Natural killer cell (primary cell): Measurements from ENCODE around the gene NCS1. TPM values are rescaled to one million over a fixed set of nuclear protein-coding genes. Genes with fewer than 3 reads are reported as not detected.

Experiments
- ATAC-seq, 3 donors: fragments of 150-1000 bp in 2 of 3; fragments of 200-7000 bp in 1 of 3; cut with Tn5 transposase; 1 replicate in 1 of 3; 2 replicates in 2 of 3; pipeline ENCODE4 v1.10.0; 2021; ENCODE audit warnings: mild to moderate bottlenecking in 2 of 3, moderate library complexity in 2 of 3
- DNase-seq, 2 donors: peaks; one replicate each; pipeline versions ENCODE4 v3.0.0 to v3.0.0-alpha.2; 2013 to 2021; ENCODE audit warnings: mixed read lengths in 1 of 2
- H3K27ac ChIP-seq: one replicate; pipeline ENCODE4 v1.5.1; 2013; ENCODE audit warnings: mild to moderate bottlenecking, low read length
- H3K27me3 ChIP-seq: one replicate; pipeline ENCODE4 v1.6.1; 2013; ENCODE audit warnings: low read length; ENCODE audit not compliant: control insufficient read depth, insufficient read depth
- H3K36me3 ChIP-seq: one replicate; pipeline ENCODE4 v1.6.1; 2013; ENCODE audit warnings: low read length; ENCODE audit not compliant: control insufficient read depth, insufficient read depth
- H3K4me1 ChIP-seq: one replicate; pipeline ENCODE4 v1.6.1; 2013; ENCODE audit warnings: low read length; ENCODE audit not compliant: control insufficient read depth, insufficient read depth
- H3K4me3 ChIP-seq: one replicate; pipeline ENCODE4 v1.5.1; 2013; ENCODE audit warnings: low read length
- H3K9me3 ChIP-seq: one replicate; pipeline ENCODE4 v1.6.1; 2013; ENCODE audit warnings: low read length; ENCODE audit not compliant: control insufficient read depth, insufficient read depth
- H3K27ac Mint-ChIP-seq, 2 donors: one replicate each; pipeline ENCODE4 v1.8.0; 2022; ENCODE audit warnings: mild to moderate bottlenecking in 2 of 2, mixed read lengths in 2 of 2, moderate library complexity in 1 of 2
- H3K27me3 Mint-ChIP-seq, 2 donors: one replicate each; pipeline ENCODE4 v1.8.0; 2022; ENCODE audit warnings: low read depth in 2 of 2, mixed read lengths in 2 of 2
- H3K36me3 Mint-ChIP-seq: one replicate; pipeline ENCODE4 v1.8.0; 2022; ENCODE audit warnings: mixed read lengths
- H3K4me1 Mint-ChIP-seq, 2 donors: one replicate each; pipeline ENCODE4 v1.8.0; 2022; ENCODE audit warnings: mixed read lengths in 2 of 2
- H3K4me3 Mint-ChIP-seq: one replicate; pipeline ENCODE4 v1.8.0; 2022; ENCODE audit warnings: mild to moderate bottlenecking, moderate library complexity, mixed read lengths
- H3K9me3 Mint-ChIP-seq, 2 donors: one replicate each; pipeline ENCODE4 v1.8.0; 2022; ENCODE audit warnings: mixed read lengths in 2 of 2
- WGBS: methylation state at CpG from one replicate; pipeline ENCODE4 v1.1.7; 2013; ENCODE audit warnings: missing lambda C conversion rate; ENCODE audit not compliant: insufficient coverage; 5-methylcytosine and 5-hydroxymethylcytosine counted together
- intact Hi-C: fragments of 100-400 bp; cut with micrococcal nuclease; formaldehyde crosslinking; loops from one replicate; pipeline ENCODE4 v1.14.2; 2022
- total RNA-seq, 4 donors: library from RNA; stranded (reverse); fragments of 120-200 nt in 1 of 4; gene quantifications; one replicate each; pipeline versions ENCODE4 v1.2.3 to v1.2.4, GENCODE V29; 2013 to 2022
- TF ChIP-seq, protein P1 (sequence below): fragments of 200-600 bp; IDR thresholded peaks from one replicate; pipeline ENCODE4 v1.8.0; 2022; ENCODE audit warnings: antibody characterized with exemption

Gene NCS1
- total RNA-seq, 3 donors from 2014 or later (not counting 1 experiment from before 2014, with no cell fraction given): 1.4 to 2.4 (median 1.5) TPM

- Mint-ChIP-seq H3K4me1 (peaks cover 16 to 21% of the 10 kb centered on the region in 2 donors), H3K4me3 (no peak overlapping the region), H3K27ac (peak overlapping the region in 1 of 2 donors; percentile 31), H3K9me3 (no peaks in the 10 kb centered on the region), H3K36me3 (no peaks in the 10 kb centered on the region), H3K27me3 (peaks cover 5 to 7% of the 10 kb centered on the region in 2 donors)
- H3K36me3 ChIP-seq: no peaks in the 10 kb centered on the region
- no peak overlapping the region for H3K4me3 ChIP-seq
- TF ChIP-seq, protein P1, sequence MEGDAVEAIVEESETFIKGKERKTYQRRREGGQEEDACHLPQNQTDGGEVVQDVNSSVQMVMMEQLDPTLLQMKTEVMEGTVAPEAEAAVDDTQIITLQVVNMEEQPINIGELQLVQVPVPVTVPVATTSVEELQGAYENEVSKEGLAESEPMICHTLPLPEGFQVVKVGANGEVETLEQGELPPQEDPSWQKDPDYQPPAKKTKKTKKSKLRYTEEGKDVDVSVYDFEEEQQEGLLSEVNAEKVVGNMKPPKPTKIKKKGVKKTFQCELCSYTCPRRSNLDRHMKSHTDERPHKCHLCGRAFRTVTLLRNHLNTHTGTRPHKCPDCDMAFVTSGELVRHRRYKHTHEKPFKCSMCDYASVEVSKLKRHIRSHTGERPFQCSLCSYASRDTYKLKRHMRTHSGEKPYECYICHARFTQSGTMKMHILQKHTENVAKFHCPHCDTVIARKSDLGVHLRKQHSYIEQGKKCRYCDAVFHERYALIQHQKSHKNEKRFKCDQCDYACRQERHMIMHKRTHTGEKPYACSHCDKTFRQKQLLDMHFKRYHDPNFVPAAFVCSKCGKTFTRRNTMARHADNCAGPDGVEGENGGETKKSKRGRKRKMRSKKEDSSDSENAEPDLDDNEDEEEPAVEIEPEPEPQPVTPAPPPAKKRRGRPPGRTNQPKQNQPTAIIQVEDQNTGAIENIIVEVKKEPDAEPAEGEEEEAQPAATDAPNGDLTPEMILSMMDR: no peak
- intact Hi-C loops: no loop called here
- H3K9me3 ChIP-seq: no peaks in the 10 kb centered on the region
- H3K27ac ChIP-seq: no peak overlapping the region
- peaks cover 20% of the 10 kb centered on the region for H3K4me1 ChIP-seq
- 94% methylated on average over 13 of the region's 13 CpGs for WGBS
- DNase-seq (no peak), ATAC-seq (no peak)
- H3K27me3 ChIP-seq: no peaks in the 10 kb centered on the region
Observed at GRCh38 chr9:130244548-130245165, 72.5 kb downstream of the NCS1 start.

DNA sequence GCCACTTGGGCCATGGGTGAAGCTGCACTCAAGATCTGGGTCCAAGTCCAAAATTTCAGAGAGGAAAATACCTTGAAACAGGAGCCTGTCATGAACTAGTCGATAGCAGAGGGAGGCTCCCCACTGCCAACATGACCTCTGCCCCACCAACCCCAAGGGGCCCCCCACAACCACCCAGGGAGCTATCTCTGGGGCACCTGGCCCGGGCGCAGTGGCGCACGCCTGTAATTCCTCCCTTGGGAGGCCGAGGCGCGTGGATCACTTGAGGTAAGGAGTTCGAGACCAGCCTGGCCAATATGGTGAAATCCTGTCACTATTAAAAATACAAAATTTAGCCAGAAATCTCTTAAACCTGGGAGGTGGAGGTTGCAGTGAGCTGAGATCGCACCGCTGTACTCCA, 73.3 kb downstream of the NCS1 start:
- WGBS: 95% methylated on average over 11 of the region's 11 CpGs
- intact Hi-C loops: no loop called here
- Histone ChIP-seq H3K36me3 (no peaks in the 10 kb centered on the region), H3K27me3 (peaks cover 2% of the 10 kb centered on the region), H3K27ac (no peak overlapping the region), H3K4me3 (no peak overlapping the region), H3K9me3 (no peaks in the 10 kb centered on the region), H3K4me1 (peaks cover 13% of the 10 kb centered on the region)
- TF ChIP-seq, protein P1: no peak
- Mint-ChIP-seq H3K4me1 (peaks cover 16 to 21% of the 10 kb centered on the region in 2 donors), H3K9me3 (no peaks in the 10 kb centered on the region), H3K27me3 (peaks cover 7 to 12% of the 10 kb centered on the region in 2 donors), H3K36me3 (no peaks in the 10 kb centered on the region), H3K27ac (no peak overlapping the region), H3K4me3 (no peak overlapping the region)
- DNase-seq: no peak
- no peak for ATAC-seq

DNA sequence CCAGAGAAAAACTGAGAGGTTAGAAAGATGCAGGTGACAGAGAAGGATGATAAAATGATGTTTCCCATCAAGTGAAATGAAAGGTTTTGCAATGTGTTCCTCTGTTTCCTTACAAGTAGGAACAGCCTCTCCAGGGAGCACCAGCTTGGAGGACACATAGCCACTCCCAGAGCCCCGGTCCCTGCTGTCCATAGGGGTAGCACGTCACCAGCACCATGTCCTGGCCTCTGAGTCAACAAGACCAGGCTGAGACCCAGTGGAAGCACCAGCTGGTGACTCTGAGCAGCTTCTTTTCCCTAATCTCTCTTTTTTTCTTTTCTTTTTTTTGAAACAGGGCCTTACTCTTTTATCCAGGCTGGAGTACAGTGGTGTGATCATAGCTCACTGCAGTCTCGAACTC, 73.9 kb downstream of the NCS1 start:
- Mint-ChIP-seq H3K4me1 (peaks cover 10 to 15% of the 10 kb centered on the region in 2 donors), H3K36me3 (no peaks in the 10 kb centered on the region)
- 96% methylated on average over 3 of the region's 3 CpGs for WGBS

More for the DNA sequence above, 73.9 kb downstream of the NCS1 start:
- ATAC-seq: no peak
- H3K27ac Mint-ChIP-seq: no peak overlapping the region
- TF ChIP-seq, protein P1: no peak
- peaks cover 7 to 18% of the 10 kb centered on the region in 2 donors for H3K27me3 Mint-ChIP-seq
- H3K4me3 ChIP-seq: no peak overlapping the region
- H3K36me3 ChIP-seq: no peaks in the 10 kb centered on the region
- no peaks in the 10 kb centered on the region for H3K9me3 ChIP-seq
- no peaks in the 10 kb centered on the region for H3K9me3 Mint-ChIP-seq
- peaks cover 2% of the 10 kb centered on the region for H3K27me3 ChIP-seq
- no peak overlapping the region for H3K4me3 Mint-ChIP-seq
- DNase-seq: no peak
- peaks cover 9% of the 10 kb centered on the region for H3K4me1 ChIP-seq
- intact Hi-C loops: no loop called here
- H3K27ac ChIP-seq: no peak overlapping the region
